WTC11 (cell line): ENCODE data around the gene CNPY1. TPM values are rescaled to one million over a fixed set of nuclear protein-coding genes. Genes with fewer than 3 reads are reported as not detected.

ENCODE experiments used
- ATAC-seq: fragments of 200-7000 bp; cut with Tn5 transposase; 2 replicates; pipeline ENCODE4 v1.10.0; 2021; ENCODE audit warnings: mild to moderate bottlenecking, moderate library complexity
- CTCF ChIA-PET: fragments of 300-600 bp; sonication (Branson Sonifier 250); formaldehyde crosslinking; loops from one replicate; lab custom pipeline; 2021; ENCODE audit warnings: antibody characterized with exemption; lab: Charles Lee
- POLR2A ChIA-PET: fragments of 350-600 bp; sonication (Branson Sonifier 250); formaldehyde crosslinking; loops from one replicate; lab custom pipeline; 2021; ENCODE audit warnings: antibody characterized with exemption; lab: Charles Lee
- DNase-seq: peaks from one replicate; pipeline ENCODE4 v3.0.0; 2021; ENCODE audit warnings: low spot score
- H3K27ac Mint-ChIP-seq: 2 replicates; pipeline ENCODE4 v1.8.0; 2021; ENCODE audit warnings: mixed read lengths
- H3K27me3 Mint-ChIP-seq: 2 replicates; pipeline ENCODE4 v1.8.0; 2021; ENCODE audit warnings: low read depth, mild to moderate bottlenecking, moderate library complexity, mixed read lengths
- H3K36me3 Mint-ChIP-seq: 2 replicates; pipeline ENCODE4 v1.8.0; 2021; ENCODE audit warnings: mixed read lengths
- H3K4me1 Mint-ChIP-seq: 2 replicates; pipeline ENCODE4 v1.8.0; 2022; ENCODE audit warnings: mixed read lengths
- H3K4me3 Mint-ChIP-seq: 2 replicates; pipeline ENCODE4 v1.8.0; 2021; ENCODE audit warnings: mild to moderate bottlenecking, moderate library complexity, mixed read lengths
- H3K9me3 Mint-ChIP-seq: 2 replicates; pipeline ENCODE4 v1.8.0; 2021; ENCODE audit warnings: mixed read lengths
- ATF1 ChIP-seq: sonication (generic); formaldehyde crosslinking; IDR thresholded peaks from 2 replicates; pipeline ENCODE4 v1.8.1; 2023; ENCODE audit warnings: mild to moderate bottlenecking, moderate library complexity, missing genetic modification reagents
- FOXK1 ChIP-seq: sonication (generic); formaldehyde crosslinking; IDR thresholded peaks from 2 replicates; pipeline ENCODE4 v1.8.0; 2022; ENCODE audit warnings: mild to moderate bottlenecking, moderate library complexity, missing genetic modification reagents
- IRF2 ChIP-seq: sonication (generic); formaldehyde crosslinking; IDR thresholded peaks from 2 replicates; pipeline ENCODE4 v1.8.0; 2022; ENCODE audit warnings: low read depth, missing genetic modification reagents, borderline replicate concordance
- NFE2L1 ChIP-seq: sonication (generic); formaldehyde crosslinking; IDR thresholded peaks from 2 replicates; pipeline ENCODE4 v1.8.1; 2023; ENCODE audit warnings: missing genetic modification reagents
- NFYB ChIP-seq: sonication (generic); formaldehyde crosslinking; conservative IDR thresholded peaks from 2 replicates; pipeline ENCODE4 v1.8.0; 2022; ENCODE audit warnings: low read depth, missing genetic modification reagents
- NR1H2 ChIP-seq: sonication (generic); formaldehyde crosslinking; IDR thresholded peaks from 2 replicates; pipeline ENCODE4 v1.9.0; 2021; ENCODE audit warnings: mild to moderate bottlenecking, moderate library complexity, missing genetic modification reagents
- OVOL2 ChIP-seq: fragments of 250-450 bp; sonication (Bioruptor Pico); IDR thresholded peaks from 2 replicates; pipeline ENCODE4 v1.9.0; 2021; ENCODE audit warnings: mild to moderate bottlenecking, borderline replicate concordance
- RELA ChIP-seq: sonication (generic); formaldehyde crosslinking; IDR thresholded peaks from 2 replicates; pipeline ENCODE4 v1.8.1; 2022; ENCODE audit warnings: missing genetic modification reagents, mild to moderate bottlenecking, borderline replicate concordance
- TP53 ChIP-seq: sonication (generic); formaldehyde crosslinking; IDR thresholded peaks from 2 replicates; pipeline ENCODE4 v1.8.1; 2023; ENCODE audit warnings: mild to moderate bottlenecking, missing genetic modification reagents
- ZBTB21 ChIP-seq: sonication (generic); formaldehyde crosslinking; IDR thresholded peaks from 2 replicates; pipeline ENCODE4 v1.8.1; 2023; ENCODE audit warnings: mild to moderate bottlenecking, missing genetic modification reagents, borderline replicate concordance
- ZNF219 ChIP-seq: sonication (generic); formaldehyde crosslinking; IDR thresholded peaks from 2 replicates; pipeline ENCODE4 v1.8.0; 2023; ENCODE audit warnings: missing genetic modification reagents, mild to moderate bottlenecking, borderline replicate concordance
- ZNF263 ChIP-seq: sonication (generic); formaldehyde crosslinking; IDR thresholded peaks from 2 replicates; pipeline ENCODE4 v1.8.1; 2022; ENCODE audit warnings: low read depth, mild to moderate bottlenecking, moderate library complexity, missing genetic modification reagents
- ZNF423 ChIP-seq: fragments of 250-450 bp; sonication (Bioruptor Pico); IDR thresholded peaks from 2 replicates; pipeline ENCODE4 v2.1.2; 2022; ENCODE audit warnings: mild to moderate bottlenecking, moderate library complexity
- total RNA-seq: library from RNA; stranded (reverse); gene quantifications from 3 replicates; pipeline ENCODE4 v1.2.3, GENCODE V29; 2021
- TF ChIP-seq, protein P1 (sequence below): fragments of 200-600 bp; IDR thresholded peaks from 2 replicates; pipeline ENCODE4 v1.8.0; 2022; ENCODE audit warnings: antibody characterized with exemption
- TF ChIP-seq, protein P2 (sequence below): sonication (generic); formaldehyde crosslinking; IDR thresholded peaks from 2 replicates; pipeline ENCODE4 v1.8.0; 2023; ENCODE audit warnings: mild to moderate bottlenecking, missing genetic modification reagents
- TF ChIP-seq, protein P3 (sequence below): sonication (generic); formaldehyde crosslinking; IDR thresholded peaks from 2 replicates; pipeline ENCODE4 v1.8.0; 2022; ENCODE audit warnings: mild to moderate bottlenecking, missing genetic modification reagents
- TF ChIP-seq, protein P4 (sequence below): fragments of 250-450 bp; sonication (Bioruptor Pico); IDR thresholded peaks from 2 replicates; pipeline ENCODE4 v1.9.0; 2021; ENCODE audit warnings: mild to moderate bottlenecking
- TF ChIP-seq, protein P5 (sequence below): fragments of 250-450 bp; sonication (Bioruptor Pico); conservative IDR thresholded peaks from 2 replicates; pipeline ENCODE4 v1.9.0; 2021; ENCODE audit warnings: mild to moderate bottlenecking
- TF ChIP-seq, protein P6 (sequence below): fragments of 250-450 bp; sonication (Bioruptor Pico); IDR thresholded peaks from 2 replicates; pipeline ENCODE4 v1.9.0; 2021; ENCODE audit warnings: moderate library complexity, mild to moderate bottlenecking, inconsistent platforms, borderline replicate concordance
- TF ChIP-seq, protein P7 (sequence below): fragments of 250-450 bp; sonication (Bioruptor Pico); IDR thresholded peaks from 2 replicates; pipeline ENCODE4 v1.9.0; 2021; ENCODE audit warnings: mild to moderate bottlenecking

CNPY1 gene
- total RNA-seq, 1 experiment from 2014 or later, result 0.09 TPM

DNA sequence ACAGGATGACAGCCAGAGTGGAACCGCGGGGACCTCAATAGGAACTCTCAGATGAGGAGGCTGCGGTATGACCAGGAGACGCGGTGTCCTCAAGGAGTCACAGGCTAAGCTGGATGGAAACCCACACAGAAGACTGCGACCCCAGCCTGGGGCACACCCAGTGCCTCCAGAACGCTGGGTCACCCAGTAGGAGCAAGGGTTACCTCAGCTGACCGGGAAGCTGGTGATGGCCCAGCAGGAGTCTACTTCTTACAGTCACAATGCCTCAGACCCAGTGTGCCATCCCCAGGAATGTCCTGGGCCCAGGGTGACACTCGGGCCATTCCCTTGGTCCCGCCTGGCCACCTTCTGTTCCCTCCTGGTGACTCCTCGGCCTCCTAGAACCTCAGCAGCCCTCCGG, 29.9 kb downstream of the CNPY1 start (continued):
- TF ChIP-seq, protein P1, sequence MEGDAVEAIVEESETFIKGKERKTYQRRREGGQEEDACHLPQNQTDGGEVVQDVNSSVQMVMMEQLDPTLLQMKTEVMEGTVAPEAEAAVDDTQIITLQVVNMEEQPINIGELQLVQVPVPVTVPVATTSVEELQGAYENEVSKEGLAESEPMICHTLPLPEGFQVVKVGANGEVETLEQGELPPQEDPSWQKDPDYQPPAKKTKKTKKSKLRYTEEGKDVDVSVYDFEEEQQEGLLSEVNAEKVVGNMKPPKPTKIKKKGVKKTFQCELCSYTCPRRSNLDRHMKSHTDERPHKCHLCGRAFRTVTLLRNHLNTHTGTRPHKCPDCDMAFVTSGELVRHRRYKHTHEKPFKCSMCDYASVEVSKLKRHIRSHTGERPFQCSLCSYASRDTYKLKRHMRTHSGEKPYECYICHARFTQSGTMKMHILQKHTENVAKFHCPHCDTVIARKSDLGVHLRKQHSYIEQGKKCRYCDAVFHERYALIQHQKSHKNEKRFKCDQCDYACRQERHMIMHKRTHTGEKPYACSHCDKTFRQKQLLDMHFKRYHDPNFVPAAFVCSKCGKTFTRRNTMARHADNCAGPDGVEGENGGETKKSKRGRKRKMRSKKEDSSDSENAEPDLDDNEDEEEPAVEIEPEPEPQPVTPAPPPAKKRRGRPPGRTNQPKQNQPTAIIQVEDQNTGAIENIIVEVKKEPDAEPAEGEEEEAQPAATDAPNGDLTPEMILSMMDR, result no peak
- no peak for TF ChIP-seq ZNF219 (CRISPR knock-in tag)
- TF ChIP-seq NFE2L1, result no peak

DNA sequence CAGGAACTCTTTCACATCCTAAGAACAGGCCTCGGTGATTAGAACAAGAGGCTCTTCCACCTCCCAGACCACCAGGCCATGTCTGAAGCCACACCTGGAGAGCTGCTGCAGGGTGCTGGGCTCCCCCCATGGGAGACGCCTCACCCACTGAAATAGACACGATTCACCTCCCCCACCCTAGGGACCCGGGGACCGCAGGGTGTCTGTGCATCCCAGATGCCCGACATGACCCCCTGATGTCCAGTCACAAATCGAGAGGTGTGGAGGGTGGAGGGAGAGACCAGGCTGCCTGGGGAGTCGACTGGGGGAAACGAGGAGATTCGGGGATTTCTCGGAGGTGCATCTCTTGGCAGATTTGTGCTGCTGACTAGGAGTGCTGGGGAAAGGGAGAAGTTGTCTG, 31.0 kb downstream of the CNPY1 start:
- no peak for DNase-seq
- Mint-ChIP-seq H3K36me3 (no peaks in the 10 kb centered on the region), H3K27me3 (peaks cover 97% of the 10 kb centered on the region), H3K27ac (no peak overlapping the region), H3K4me3 (no peak overlapping the region), H3K9me3 (no peaks in the 10 kb centered on the region), H3K4me1 (peaks cover 24% of the 10 kb centered on the region)
- POLR2A ChIA-PET, result no interaction called here
- TF ChIP-seq, protein P1, result no peak
- TF ChIP-seq, protein P2, sequence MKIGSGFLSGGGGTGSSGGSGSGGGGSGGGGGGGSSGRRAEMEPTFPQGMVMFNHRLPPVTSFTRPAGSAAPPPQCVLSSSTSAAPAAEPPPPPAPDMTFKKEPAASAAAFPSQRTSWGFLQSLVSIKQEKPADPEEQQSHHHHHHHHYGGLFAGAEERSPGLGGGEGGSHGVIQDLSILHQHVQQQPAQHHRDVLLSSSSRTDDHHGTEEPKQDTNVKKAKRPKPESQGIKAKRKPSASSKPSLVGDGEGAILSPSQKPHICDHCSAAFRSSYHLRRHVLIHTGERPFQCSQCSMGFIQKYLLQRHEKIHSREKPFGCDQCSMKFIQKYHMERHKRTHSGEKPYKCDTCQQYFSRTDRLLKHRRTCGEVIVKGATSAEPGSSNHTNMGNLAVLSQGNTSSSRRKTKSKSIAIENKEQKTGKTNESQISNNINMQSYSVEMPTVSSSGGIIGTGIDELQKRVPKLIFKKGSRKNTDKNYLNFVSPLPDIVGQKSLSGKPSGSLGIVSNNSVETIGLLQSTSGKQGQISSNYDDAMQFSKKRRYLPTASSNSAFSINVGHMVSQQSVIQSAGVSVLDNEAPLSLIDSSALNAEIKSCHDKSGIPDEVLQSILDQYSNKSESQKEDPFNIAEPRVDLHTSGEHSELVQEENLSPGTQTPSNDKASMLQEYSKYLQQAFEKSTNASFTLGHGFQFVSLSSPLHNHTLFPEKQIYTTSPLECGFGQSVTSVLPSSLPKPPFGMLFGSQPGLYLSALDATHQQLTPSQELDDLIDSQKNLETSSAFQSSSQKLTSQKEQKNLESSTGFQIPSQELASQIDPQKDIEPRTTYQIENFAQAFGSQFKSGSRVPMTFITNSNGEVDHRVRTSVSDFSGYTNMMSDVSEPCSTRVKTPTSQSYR (CRISPR knock-in tag), result no peak
- TF ChIP-seq ZBTB21 (CRISPR knock-in tag) (no peak), NR1H2 (CRISPR knock-in tag) (no peak), ATF1 (CRISPR knock-in tag) (no peak), NFYB (CRISPR knock-in tag) (no peak), OVOL2 (CRISPR knock-in tag) (no peak), FOXK1 (CRISPR knock-in tag) (no peak)
- TF ChIP-seq, all 79 proteins: peak for 0
- CTCF ChIA-PET, result no interaction called here
- ATAC-seq, result no peak

DNA sequence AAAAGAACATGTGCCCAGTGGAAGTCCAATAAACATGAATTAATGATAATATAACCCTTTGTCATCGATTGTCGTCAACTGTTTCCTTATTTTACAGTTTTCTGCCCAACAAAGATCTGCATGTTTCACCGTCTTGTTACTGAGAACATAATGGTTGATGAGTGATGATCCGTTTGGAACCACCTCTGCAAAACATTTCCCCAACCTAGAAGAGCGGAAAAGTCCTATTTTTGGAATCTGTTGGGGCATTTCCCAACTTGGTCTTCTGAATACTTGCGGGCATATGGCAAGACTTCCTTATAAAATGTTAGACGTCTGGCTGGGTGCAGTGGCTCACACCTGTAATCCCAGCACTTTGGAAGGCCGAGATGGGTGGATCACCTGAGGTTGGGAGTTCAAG, 32.1 kb downstream of the CNPY1 start:
- DNase-seq (no peak), ATAC-seq (no peak)
- POLR2A ChIA-PET, result no interaction called here
- Mint-ChIP-seq H3K27me3 (peaks cover 95% of the 10 kb centered on the region), H3K36me3 (no peaks in the 10 kb centered on the region), H3K4me1 (peaks cover 28% of the 10 kb centered on the region), H3K4me3 (no peak overlapping the region), H3K27ac (no peak overlapping the region), H3K9me3 (no peaks in the 10 kb centered on the region)
- CTCF ChIA-PET, result no interaction called here
- TF ChIP-seq, protein P3, sequence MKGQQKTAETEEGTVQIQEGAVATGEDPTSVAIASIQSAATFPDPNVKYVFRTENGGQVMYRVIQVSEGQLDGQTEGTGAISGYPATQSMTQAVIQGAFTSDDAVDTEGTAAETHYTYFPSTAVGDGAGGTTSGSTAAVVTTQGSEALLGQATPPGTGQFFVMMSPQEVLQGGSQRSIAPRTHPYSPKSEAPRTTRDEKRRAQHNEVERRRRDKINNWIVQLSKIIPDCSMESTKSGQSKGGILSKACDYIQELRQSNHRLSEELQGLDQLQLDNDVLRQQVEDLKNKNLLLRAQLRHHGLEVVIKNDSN (CRISPR knock-in tag), result no peak
- no peak for TF ChIP-seq ZNF423 (CRISPR knock-in tag)
- TF ChIP-seq, protein P4, sequence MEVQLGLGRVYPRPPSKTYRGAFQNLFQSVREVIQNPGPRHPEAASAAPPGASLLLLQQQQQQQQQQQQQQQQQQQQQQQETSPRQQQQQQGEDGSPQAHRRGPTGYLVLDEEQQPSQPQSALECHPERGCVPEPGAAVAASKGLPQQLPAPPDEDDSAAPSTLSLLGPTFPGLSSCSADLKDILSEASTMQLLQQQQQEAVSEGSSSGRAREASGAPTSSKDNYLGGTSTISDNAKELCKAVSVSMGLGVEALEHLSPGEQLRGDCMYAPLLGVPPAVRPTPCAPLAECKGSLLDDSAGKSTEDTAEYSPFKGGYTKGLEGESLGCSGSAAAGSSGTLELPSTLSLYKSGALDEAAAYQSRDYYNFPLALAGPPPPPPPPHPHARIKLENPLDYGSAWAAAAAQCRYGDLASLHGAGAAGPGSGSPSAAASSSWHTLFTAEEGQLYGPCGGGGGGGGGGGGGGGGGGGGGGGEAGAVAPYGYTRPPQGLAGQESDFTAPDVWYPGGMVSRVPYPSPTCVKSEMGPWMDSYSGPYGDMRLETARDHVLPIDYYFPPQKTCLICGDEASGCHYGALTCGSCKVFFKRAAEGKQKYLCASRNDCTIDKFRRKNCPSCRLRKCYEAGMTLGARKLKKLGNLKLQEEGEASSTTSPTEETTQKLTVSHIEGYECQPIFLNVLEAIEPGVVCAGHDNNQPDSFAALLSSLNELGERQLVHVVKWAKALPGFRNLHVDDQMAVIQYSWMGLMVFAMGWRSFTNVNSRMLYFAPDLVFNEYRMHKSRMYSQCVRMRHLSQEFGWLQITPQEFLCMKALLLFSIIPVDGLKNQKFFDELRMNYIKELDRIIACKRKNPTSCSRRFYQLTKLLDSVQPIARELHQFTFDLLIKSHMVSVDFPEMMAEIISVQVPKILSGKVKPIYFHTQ (CRISPR knock-in tag), result no peak
- no peak for TF ChIP-seq NFYB (CRISPR knock-in tag)
- TF ChIP-seq ZNF263 (CRISPR knock-in tag), result no peak
- TF ChIP-seq, protein P5, sequence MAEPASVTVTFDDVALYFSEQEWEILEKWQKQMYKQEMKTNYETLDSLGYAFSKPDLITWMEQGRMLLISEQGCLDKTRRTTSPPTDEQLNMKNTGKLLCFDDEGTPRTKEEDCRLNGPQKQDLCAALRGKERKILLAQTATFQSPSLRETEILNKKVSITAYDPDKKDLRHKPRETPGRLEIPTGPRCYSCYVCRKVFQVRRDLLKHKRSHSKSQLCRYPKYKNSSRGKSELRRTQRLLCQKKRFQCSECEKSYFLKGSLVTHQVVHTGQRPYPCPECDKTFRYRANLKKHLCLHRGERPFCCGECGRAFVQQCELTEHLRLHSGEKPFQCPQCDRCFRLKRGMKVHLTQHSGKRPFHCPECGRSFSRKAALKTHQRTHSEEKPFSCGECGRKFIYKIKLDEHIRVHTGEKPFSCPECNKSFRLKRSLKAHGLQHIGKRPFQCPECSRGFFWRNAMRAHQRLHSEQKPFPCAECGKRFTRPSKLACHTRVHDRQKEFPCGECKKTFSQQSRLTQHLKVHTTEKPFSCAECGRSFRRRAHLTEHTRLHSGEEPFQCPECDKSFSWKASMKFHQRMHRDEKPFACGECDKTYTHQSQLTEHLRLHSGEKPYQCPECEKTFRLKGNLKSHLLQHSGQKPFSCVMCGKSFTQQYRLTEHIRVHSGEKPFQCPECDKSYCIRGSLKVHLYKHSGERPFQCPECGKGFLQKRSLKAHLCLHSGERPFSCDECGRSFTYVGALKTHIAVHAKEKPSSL, result no peak
- TF ChIP-seq, protein P6, sequence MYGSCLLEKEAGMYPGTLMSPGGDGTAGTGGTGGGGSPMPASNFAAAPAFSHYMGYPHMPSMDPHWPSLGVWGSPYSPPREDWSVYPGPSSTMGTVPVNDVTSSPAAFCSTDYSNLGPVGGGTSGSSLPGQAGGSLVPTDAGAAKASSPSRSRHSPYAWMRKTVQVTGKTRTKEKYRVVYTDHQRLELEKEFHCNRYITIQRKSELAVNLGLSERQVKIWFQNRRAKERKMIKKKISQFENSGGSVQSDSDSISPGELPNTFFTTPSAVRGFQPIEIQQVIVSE (CRISPR knock-in tag), result no peak
- no peak for TF ChIP-seq TP53
- TF ChIP-seq RELA (CRISPR knock-in tag), result no peak
- TF ChIP-seq IRF2 (CRISPR knock-in tag), result no peak
- TF ChIP-seq, protein P7, sequence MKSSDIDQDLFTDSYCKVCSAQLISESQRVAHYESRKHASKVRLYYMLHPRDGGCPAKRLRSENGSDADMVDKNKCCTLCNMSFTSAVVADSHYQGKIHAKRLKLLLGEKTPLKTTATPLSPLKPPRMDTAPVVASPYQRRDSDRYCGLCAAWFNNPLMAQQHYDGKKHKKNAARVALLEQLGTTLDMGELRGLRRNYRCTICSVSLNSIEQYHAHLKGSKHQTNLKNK, result no peak
- no peak for TF ChIP-seq NR1H2 (CRISPR knock-in tag)
